GM12873 (cell line): ENCODE measurements around the gene SYCE3.

ENCODE experiments used
- CTCF ChIP-seq: IDR thresholded peaks from 2 replicates; pipeline ENCODE4 v1.5.1; 2012; ENCODE audit warnings: low read depth, mild to moderate bottlenecking, moderate library complexity, low read length, control low read depth; ENCODE audit not compliant: insufficient read depth; ENCODE audit errors: missing control alignments

Gene SYCE3

GRCh38 chr22:50524676-50525103, 38.0 kb downstream of the SYCE3 start:
- no peak for TF ChIP-seq CTCF

GRCh38 chr22:50523806-50524675, 38.7 kb downstream of the SYCE3 start:
- no peak for TF ChIP-seq CTCF

GRCh38 chr22:50523458-50523805, 39.3 kb downstream of the SYCE3 start:
- TF ChIP-seq CTCF: no peak

GRCh38 chr22:50522806-50523438, 39.8 kb downstream of the SYCE3 start:
- TF ChIP-seq CTCF: no peak

- no peak for TF ChIP-seq CTCF
Observed at GRCh38 chr22:50522208-50522805, 40.4 kb downstream of the SYCE3 start.

- TF ChIP-seq CTCF: no peak
Observed at GRCh38 chr22:50521710-50522109, 41.0 kb downstream of the SYCE3 start.

- no peak for TF ChIP-seq CTCF
Observed at GRCh38 chr22:50520826-50521453, 41.8 kb downstream of the SYCE3 start.
